Pons (tissue), 1 donor: Measurements from ENCODE around the gene KRT5.

Source experiments
- DNase-seq: peaks from one replicate; pipeline ENCODE4 v3.0.0-alpha.2; 2016; ENCODE audit warnings: low spot score

KRT5 gene

GRCh38 chr12:52537101-52537500 is 16.9 kb upstream of the KRT5 start:
- no peak for DNase-seq

GRCh38 chr12:52535574-52535973 is 15.4 kb upstream of the KRT5 start:
- no peak for DNase-seq

- no peak for DNase-seq
These were observed 14.3 kb upstream of the KRT5 start for GRCh38 chr12:52534482-52534881.

- DNase-seq, result no peak
These were observed 13.7 kb upstream of the KRT5 start for GRCh38 chr12:52533686-52534470.

GRCh38 chr12:52532636-52533035 is 12.4 kb upstream of the KRT5 start:
- no peak for DNase-seq

GRCh38 chr12:52531566-52532300 is 11.5 kb upstream of the KRT5 start:
- peak; percentile 59 for DNase-seq

- DNase-seq, result no peak
These were observed 10.7 kb upstream of the KRT5 start for GRCh38 chr12:52530905-52531304.

GRCh38 chr12:52530366-52530765 is 10.2 kb upstream of the KRT5 start:
- DNase-seq, result no peak

GRCh38 chr12:52529846-52530245 is 9.7 kb upstream of the KRT5 start:
- no peak for DNase-seq

GRCh38 chr12:52529417-52529816 is 9.2 kb upstream of the KRT5 start:
- DNase-seq, result no peak

GRCh38 chr12:52528641-52529143 is 8.5 kb upstream of the KRT5 start:
- peak; percentile 85 for DNase-seq

GRCh38 chr12:52527121-52527800 is 7.1 kb upstream of the KRT5 start:
- DNase-seq, result no peak

- no peak for DNase-seq
These were observed 6.3 kb upstream of the KRT5 start for GRCh38 chr12:52526511-52526951.

- no peak for DNase-seq
These were observed 5.7 kb upstream of the KRT5 start for GRCh38 chr12:52525661-52526499.

GRCh38 chr12:52524898-52525591 is 4.9 kb upstream of the KRT5 start:
- no peak for DNase-seq

GRCh38 chr12:52524241-52524897 is 4.2 kb upstream of the KRT5 start:
- no peak for DNase-seq

GRCh38 chr12:52523824-52524223 is 3.6 kb upstream of the KRT5 start:
- no peak for DNase-seq

GRCh38 chr12:52522346-52523011 is 2.3 kb upstream of the KRT5 start:
- peak; percentile 36 for DNase-seq

GRCh38 chr12:52521568-52522266 is 1.5 kb upstream of the KRT5 start:
- DNase-seq, result no peak
